D721Med (cell line): ENCODE results near the gene INSL3.

Source experiments
- DNase-seq: peaks from one replicate; pipeline ENCODE4 v3.0.0; 2011; ENCODE audit warnings: low spot score; ENCODE audit not compliant: insufficient read length
- FAIRE-seq: peaks from 2 replicates; lab custom pipeline; 2011; peaks lifted over from hg19 to GRCh38; lab: Jason Lieb, UNC
- CTCF ChIP-seq: IDR thresholded peaks from 2 replicates; pipeline ENCODE4 v1.5.1; 2012; ENCODE audit warnings: mild to moderate bottlenecking, control low read depth; ENCODE audit not compliant: insufficient read depth; ENCODE audit errors: missing control alignments

Gene INSL3

GRCh38 chr19:17821190-17821589 lies at the start of gene INSL3:
INSL3 (minus strand) TSS chr19:17821519; CDS start chr19:17821506, 13 bp downstream.
- no peak for TF ChIP-seq CTCF
- DNase-seq (no peak), FAIRE-seq (no peak)

GRCh38 chr19:17869114-17869608 lies 47.8 kb upstream of the INSL3 start:
- no peak for TF ChIP-seq CTCF
- FAIRE-seq (no peak), DNase-seq (no peak)

- FAIRE-seq: no peak
- no peak for DNase-seq
- TF ChIP-seq CTCF: no peak
Observed at GRCh38 chr19:17868669-17869068, 47.4 kb upstream of the INSL3 start.

GRCh38 chr19:17866964-17867486 lies 45.7 kb upstream of the INSL3 start:
- DNase-seq (no peak), FAIRE-seq (no peak)
- TF ChIP-seq CTCF: no peak

- TF ChIP-seq CTCF: no peak
- DNase-seq: no peak
- FAIRE-seq: no peak
Observed at GRCh38 chr19:17866312-17866963, 45.1 kb upstream of the INSL3 start.

- DNase-seq (no peak), FAIRE-seq (no peak)
- no peak for TF ChIP-seq CTCF
Observed at GRCh38 chr19:17865364-17866311, 44.3 kb upstream of the INSL3 start.
